Tibial nerve (tissue), 3 donors: ENCODE results near the gene HEATR1.

ENCODE experiments used
- POLR2A ChIP-seq, 2 donors: fragments of 450-650 bp; IDR thresholded peaks; one replicate each; pipeline ENCODE4 v1.6.1; 2017; ENCODE audit warnings: antibody characterized with exemption in 2 of 2, mild to moderate bottlenecking in 2 of 2, moderate library complexity in 2 of 2
- TF ChIP-seq, protein P1 (sequence below), 5 experiments: fragments of 200-600 bp in 3 of 5; fragments of 450-650 bp in 2 of 5; sonication (generic) in 3 of 5; IDR thresholded peaks; one replicate each; pipeline ENCODE4 v1.5.1; 2016 to 2019; ENCODE audit warnings: antibody characterized with exemption in 5 of 5, mild to moderate bottlenecking in 3 of 5, moderate library complexity in 2 of 5

DNA sequence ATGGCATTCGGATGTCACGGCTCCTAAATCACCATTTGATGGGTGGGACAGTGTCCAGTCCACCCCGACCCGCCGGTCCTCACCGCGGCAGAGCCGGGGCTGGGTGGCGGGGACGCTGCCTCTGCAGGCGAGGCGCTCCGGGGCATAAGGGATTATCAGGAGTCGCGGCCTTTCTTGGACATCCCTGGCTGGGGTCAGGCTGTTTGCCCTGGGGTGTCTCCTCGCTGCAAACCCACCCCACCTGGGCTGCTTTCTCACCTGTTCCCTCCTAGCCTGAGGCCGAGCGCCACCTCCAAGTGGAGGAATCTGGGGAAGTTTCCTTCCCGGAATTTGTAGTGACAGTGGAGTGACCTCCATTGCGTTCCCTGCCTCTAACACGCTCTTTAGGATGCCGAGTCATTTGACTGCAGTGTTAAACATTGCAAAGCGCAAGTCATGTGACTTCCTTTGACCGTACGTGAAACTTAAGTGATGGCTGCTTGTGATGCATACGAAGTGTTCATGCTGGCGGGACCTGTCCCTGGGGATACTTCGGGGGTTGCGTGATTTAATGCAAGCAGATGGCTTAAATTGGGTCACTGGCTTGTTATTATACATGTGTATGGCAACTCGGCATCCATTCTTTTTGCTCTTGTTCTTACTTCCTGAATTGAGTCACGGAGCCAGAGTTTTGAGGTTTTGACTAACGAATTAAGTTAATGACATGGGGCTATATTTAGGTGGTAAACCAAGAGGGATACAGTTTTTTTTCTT, 80.0 kb downstream of the HEATR1 start:
- TF ChIP-seq POLR2A (IDR thresholded peaks at IDR 0.05), result no peak
- TF ChIP-seq, protein P1, sequence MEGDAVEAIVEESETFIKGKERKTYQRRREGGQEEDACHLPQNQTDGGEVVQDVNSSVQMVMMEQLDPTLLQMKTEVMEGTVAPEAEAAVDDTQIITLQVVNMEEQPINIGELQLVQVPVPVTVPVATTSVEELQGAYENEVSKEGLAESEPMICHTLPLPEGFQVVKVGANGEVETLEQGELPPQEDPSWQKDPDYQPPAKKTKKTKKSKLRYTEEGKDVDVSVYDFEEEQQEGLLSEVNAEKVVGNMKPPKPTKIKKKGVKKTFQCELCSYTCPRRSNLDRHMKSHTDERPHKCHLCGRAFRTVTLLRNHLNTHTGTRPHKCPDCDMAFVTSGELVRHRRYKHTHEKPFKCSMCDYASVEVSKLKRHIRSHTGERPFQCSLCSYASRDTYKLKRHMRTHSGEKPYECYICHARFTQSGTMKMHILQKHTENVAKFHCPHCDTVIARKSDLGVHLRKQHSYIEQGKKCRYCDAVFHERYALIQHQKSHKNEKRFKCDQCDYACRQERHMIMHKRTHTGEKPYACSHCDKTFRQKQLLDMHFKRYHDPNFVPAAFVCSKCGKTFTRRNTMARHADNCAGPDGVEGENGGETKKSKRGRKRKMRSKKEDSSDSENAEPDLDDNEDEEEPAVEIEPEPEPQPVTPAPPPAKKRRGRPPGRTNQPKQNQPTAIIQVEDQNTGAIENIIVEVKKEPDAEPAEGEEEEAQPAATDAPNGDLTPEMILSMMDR (IDR thresholded peaks at IDR 0.05), result no peak
